ENCODE measurements around the gene SMAP2.
A peak's percentile ranks its signal among the peaks of the same experiment; 100 is the strongest.

SMAP2 gene

GRCh38 chr1:40421431-40422384, 48.2 kb downstream of the SMAP2 start:
- DNase-seq (ENCODE audit: low spot score): peak; percentile 87

- no peak for DNase-seq (ENCODE audit: low spot score)
Observed at GRCh38 chr1:40422630-40423263, 49.2 kb downstream of the SMAP2 start.

- DNase-seq (ENCODE audit: low spot score): peak; percentile 48
Observed at GRCh38 chr1:40423264-40423642, 49.7 kb downstream of the SMAP2 start.

GRCh38 chr1:40423951-40424618, 50.6 kb downstream of the SMAP2 start:
- no peak for DNase-seq (ENCODE audit: low spot score)

GRCh38 chr1:40425198-40425597, 51.7 kb downstream of the SMAP2 start:
- DNase-seq (ENCODE audit: low spot score): no peak

- no peak for DNase-seq (ENCODE audit: low spot score)
Observed at GRCh38 chr1:40431385-40431784, 57.9 kb downstream of the SMAP2 start.

- DNase-seq (ENCODE audit: low spot score): no peak
Observed at GRCh38 chr1:40432644-40433390, 59.3 kb downstream of the SMAP2 start.

- no peak for DNase-seq (ENCODE audit: low spot score)
Observed at GRCh38 chr1:40435471-40435870, 61.9 kb downstream of the SMAP2 start.

GRCh38 chr1:40435876-40436275, 62.3 kb downstream of the SMAP2 start:
- no peak for DNase-seq (ENCODE audit: low spot score)

GRCh38 chr1:40438391-40439015, 65.0 kb downstream of the SMAP2 start:
- DNase-seq (ENCODE audit: low spot score): peak; percentile 54

- DNase-seq (ENCODE audit: low spot score): no peak
Observed at GRCh38 chr1:40439247-40439646, 65.7 kb downstream of the SMAP2 start.

GRCh38 chr1:40449684-40450494, 76.4 kb downstream of the SMAP2 start, which contains the start of gene ZFP69B:
Gene ZFP69B, plus strand, starts transcription at chr1:40450476. Its CDS starts 486 bp downstream, at chr1:40450962.
- peak; percentile 74 for DNase-seq (ENCODE audit: low spot score)

- peak; percentile 35 for DNase-seq (ENCODE audit: low spot score)
Observed at GRCh38 chr1:40450495-40451237, 77.1 kb downstream of the SMAP2 start.

GRCh38 chr1:40451238-40451585, 77.7 kb downstream of the SMAP2 start:
- no peak for DNase-seq (ENCODE audit: low spot score)

- no peak for DNase-seq (ENCODE audit: low spot score)
Observed at GRCh38 chr1:40454873-40455272, 81.3 kb downstream of the SMAP2 start.

- no peak for DNase-seq (ENCODE audit: low spot score)
Observed at GRCh38 chr1:40462956-40463590, 89.5 kb downstream of the SMAP2 start.

GRCh38 chr1:40469327-40469726, 95.8 kb downstream of the SMAP2 start:
- no peak for DNase-seq (ENCODE audit: low spot score)

All from pons (tissue), 1 donor.